RPMI7951 (cell line): ENCODE data around the gene DNASE1L3. TPM values are rescaled to one million over a fixed set of nuclear protein-coding genes. Genes with fewer than 3 reads are reported as not detected.
"Not testable (repeated sequence)": the region's sequence is repeated elsewhere in the genome, so short reads cannot be mapped to it uniquely, and the experiment has no call there.

Experiments used
- DNase-seq: peaks from one replicate; pipeline ENCODE4 v3.0.0-alpha.2; 2012; ENCODE audit warnings: low read depth
- total RNA-seq: library from RNA; depleted of rRNA; stranded (reverse); fragments of >200 nt; shearing (Covaris generic); gene quantifications from 2 replicates; pipeline ENCODE4 v1.2.3, GENCODE V29; 2014; rRNA removed

The DNASE1L3 gene, protein sequence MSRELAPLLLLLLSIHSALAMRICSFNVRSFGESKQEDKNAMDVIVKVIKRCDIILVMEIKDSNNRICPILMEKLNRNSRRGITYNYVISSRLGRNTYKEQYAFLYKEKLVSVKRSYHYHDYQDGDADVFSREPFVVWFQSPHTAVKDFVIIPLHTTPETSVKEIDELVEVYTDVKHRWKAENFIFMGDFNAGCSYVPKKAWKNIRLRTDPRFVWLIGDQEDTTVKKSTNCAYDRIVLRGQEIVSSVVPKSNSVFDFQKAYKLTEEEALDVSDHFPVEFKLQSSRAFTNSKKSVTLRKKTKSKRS
- total RNA-seq, result not detected in 2 replicates

DNA sequence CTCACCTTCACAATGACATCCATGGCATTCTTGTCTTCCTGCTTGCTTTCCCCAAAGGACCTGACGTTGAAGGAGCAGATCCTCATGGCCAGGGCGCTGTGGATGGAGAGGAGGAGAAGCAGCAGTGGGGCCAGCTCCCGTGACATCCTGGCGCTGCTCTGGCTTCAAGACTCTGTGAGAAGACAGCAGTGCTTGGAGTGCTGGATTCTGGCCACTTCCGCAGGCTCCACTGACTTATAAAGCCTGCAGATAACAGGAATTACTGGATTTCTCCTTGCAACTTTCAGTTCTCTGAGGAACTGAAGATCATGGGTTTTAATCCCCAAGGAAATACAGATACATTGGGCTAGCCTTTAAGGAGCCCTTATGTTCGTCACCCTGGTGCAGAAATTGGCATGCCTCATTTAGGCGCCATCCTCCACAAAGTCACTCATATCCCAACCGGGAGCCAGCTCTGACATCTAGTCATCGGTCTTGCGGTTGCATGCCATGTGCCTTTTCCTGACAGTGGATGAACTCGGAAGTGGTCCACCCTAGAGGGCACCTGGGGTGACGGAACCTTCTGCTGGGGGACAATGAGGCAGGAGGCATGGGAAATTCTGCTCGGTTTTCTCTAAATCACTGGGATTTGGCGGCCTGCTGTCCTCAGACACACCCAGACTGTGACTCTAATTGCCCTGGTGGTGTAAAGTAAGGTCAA lies at the start of gene DNASE1L3:
DNASE1L3 (minus strand) TSS at position 212 of the 700 bp plus-strand sequence; CDS start at position 146, 66 bp downstream.
- no peak for DNase-seq

DNA sequence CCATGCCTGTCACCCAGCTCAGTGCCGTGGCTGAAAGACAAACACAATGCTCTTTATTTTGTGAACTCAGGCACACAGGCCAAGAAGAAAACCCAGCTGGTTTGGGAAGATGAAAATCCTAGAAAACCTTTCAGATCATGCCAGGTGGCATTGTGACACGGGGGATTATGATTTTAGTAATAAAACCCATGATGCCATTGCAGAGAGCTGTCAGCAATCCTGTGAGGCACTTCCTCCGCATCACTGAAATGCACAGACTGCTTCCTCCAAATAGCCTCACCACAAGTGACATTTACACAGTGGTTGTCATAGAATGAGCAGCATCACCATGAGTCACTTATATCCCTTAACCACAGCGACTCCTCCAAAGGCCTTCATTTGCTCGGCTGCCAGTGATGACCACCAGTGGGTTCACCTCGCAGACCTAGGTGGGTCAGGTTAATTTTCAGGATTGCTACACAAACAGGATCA lies 49.5 kb upstream of the DNASE1L3 start:
- peak; percentile 90 for DNase-seq

DNA sequence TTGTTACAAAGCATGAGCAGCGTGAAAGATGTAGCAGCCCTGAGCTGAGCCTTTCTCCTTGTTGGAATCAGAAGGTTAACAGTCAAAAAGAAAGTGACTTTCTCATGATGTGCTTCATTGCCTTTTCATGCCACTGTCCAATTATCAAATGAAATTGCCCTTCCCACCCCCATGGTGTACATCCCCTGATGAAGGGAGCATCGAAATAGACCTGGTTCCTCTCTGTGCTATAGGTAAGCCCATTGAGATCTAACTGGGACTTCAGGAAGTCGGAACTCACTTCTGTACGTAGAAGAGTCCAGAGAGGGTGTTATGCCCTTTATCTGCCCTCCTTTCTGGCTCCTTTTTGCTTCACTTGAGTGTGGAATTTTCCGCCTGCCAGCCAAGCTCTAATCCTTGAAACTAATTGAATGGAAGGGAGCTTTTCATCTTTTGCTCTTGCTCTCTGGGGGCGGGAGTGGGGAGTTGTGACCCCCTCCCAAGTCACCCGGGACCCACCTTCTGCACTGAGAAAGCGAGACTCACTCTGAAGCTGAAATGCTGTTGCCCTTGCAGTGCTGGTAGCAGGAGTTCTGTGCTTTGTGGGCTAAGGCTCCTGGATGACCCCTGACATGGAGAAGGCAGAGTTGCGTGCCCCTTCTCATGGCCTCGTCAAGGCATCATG lies 47.8 kb upstream of the DNASE1L3 start:
- DNase-seq, result no peak

DNA sequence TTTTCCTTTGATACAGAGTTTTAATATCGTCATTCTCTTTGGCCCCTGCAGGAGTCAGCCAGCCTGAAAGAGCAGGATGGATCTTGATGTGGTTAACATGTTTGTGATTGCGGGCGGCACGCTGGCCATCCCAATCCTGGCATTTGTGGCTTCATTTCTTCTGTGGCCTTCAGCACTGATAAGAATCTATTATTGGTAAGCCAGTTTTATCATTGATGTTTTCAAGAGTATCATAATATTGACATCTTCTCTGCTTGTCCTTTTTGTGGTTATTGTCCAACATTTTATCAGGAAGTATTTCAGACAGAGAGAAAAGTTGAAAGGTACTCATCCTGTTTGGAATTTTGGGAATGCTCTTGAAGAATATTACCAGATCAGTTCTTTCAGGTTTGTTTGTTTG lies 45.7 kb upstream of the DNASE1L3 start:
- no peak for DNase-seq

DNA sequence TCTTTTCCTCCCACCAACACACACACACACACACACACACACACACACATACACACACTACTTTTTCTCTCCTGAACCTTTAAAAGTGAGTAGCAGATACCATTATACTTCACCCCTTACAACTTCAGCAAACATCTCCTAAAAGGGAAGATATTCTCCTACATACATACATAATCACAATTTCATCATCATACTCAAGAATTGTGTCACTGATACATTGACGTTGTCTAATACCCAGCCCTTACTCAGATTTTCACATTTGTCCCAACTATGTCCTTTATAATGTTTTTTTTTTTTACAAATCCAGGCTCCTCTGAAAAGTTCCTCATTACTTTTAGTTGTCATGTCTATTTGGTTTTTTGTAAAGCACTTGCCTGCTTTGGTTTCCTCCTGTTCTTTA lies 45.3 kb upstream of the DNASE1L3 start:
- no peak for DNase-seq

DNA sequence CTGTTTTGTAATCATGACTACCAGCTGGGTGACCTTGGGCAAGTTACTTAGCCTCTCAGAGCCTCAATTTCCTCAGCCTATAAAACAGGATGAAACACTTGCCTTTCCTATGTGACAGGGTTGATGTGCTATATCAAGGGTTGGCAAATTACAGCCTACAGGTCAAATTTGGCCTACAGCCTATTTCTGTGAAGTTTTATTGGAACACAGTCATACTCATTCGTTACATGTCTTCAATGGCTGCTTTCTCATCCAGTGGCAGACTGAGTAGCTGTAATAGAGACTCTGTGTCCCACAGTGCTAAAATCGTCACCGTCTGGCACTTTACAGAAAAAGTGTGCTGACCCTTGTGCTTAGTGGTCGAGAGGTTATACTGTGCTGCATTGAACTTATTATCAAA lies 43.4 kb upstream of the DNASE1L3 start:
- DNase-seq, result no peak

DNA sequence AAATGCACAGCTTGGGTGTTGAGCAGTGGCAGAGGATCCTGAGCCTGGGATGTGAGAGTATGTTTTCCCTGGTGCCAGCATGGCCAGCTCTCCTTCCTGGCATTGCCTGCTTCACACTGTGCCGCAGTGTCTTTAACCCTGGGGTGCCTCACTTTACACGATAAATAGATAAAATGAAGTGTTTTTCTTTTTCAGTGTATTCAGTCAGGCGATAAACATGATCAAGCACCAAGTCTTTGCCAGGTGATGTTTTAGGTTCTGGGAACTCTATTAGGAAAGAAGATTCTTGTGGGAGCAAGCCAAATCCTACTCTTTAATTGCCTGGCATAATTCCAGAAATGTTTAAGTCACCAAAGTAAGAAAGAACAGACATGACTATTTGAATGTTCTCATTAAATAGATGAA lies 40.9 kb upstream of the DNASE1L3 start:
- DNase-seq, result no peak

DNA sequence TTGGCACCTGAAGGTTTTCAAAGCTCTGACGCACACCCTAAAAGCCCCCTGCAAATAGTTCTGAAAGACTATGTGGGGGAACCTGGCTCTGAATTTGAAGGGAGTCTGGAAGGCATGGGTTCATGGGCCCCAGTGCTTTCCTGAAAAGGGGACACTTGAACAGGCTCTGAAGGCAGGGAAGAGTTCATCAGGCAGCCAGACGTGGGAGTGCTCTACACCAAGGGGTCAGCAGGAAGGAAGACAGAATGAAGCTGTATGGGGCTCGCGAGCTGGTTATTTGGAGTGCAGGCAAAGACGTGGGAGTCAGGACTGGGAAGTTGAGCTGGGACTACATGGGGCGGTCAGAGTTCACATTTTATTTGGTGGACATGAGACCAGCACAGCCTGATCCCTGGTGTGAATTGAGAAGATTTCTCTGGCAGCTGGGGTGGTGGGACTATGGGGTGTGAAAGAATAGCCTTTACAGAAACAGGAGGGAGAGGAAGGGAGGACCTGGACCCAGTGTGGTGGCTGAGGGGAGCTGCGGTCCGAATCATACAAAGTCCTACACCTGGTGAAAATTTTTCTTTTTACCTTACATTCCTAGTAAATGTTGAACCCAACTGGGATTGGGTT lies 39.4 kb upstream of the DNASE1L3 start:
- DNase-seq, result no peak

DNA sequence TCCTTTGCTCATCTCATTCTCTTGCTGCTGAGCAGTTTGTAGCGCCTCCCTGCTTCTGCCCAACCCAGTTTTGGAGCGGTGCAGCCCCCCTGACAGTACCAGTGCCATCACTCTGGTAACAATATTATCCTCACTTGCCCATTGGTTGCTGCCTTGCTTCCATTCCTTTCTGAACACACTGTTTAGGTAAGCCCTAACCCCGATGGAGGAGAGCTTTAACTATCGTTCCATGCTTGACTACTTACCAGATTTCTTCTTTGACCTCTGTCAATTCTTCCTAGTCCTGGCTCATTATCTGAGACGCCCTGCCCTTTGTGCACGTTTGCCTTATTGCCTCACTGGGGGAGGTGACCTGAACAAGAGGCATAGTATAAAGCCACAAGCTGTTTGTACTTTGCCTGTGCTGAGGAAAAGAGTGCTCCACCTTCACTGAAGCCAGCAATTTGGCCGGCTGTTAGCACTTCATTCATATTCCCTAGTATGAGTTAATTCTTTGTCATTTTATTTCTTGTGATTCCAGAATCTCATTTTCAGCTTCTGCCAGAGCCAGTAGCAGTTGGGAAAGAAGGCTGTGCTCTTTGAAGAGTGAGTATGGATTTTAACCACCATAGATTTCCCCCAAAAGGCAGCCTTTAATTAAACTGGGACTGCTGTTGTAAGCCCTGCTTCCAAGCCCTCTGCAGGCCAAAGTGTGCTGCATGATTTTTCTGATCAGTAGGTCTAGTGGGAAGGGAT lies 38.8 kb upstream of the DNASE1L3 start:
- DNase-seq, result no peak

DNA sequence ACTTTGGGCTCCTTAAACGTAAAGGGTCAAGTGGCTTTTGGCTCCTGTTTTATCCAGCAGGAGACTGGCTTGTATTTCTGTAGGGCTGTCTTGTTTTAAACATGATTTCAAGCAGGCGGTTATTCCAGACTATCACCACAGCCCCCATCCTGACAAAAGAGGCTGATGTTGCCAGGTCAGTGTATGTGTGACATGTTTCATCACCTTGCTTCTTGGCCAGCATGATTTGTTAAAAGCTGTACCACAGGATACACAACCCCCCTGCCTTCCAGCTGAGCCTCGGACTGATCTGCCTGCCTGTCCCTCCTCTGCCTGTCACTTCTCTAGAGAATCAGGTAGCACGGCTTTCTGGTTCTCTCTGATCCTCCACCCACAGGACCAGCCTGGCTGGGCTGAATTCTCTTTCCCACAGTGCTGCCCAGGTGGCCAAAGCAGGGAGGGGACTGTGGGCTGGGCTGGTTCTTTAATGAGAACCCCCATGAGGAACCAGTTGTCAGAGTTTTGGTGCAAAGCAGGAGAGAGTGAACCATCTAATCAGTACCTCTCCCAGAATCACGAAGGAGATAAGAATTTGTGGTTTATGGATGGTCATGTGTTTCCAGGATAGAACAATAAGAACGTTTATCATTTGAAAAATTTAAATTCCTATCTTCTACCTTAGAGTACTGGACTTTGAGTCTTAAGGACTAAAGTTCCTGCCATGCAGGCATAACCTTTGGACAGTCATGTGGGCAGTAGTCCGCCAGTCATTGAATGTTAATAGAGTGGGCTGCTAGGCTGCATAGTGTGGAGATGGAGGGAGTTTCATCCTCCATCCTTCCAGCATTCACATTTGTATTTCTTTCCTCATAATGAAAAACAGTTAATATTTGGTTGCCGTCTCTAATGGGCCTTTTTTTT lies 35.6 kb upstream of the DNASE1L3 start:
- no peak for DNase-seq

DNA sequence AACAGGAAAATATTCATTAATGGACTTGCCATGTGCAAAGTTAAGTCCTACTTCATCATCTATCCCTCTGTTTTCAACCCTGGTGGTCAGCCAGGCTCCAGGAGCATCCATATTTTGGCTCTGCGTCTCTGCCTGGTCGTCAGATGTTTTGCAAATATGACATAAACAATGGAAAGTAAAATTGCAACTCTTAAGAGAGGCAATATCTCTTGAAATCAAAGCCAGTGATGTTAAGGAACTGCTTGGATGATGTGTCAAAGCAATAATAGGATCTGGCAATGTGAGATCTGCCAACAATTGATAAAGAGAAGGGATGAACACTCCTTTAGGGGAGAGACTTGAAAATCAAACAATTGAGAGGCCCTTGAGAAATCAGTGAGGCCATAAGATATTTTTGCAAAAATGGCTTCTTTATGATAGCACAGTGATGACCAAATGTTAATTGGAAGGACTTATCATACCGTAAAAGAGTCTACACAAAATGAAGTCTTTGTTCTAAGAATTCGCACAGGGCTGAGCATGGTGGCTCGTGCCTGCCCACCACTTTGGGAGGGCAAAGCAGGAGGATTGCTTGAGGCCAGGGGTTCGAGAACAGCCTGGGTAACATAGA lies 33.3 kb upstream of the DNASE1L3 start:
- DNase-seq, result no peak

DNA sequence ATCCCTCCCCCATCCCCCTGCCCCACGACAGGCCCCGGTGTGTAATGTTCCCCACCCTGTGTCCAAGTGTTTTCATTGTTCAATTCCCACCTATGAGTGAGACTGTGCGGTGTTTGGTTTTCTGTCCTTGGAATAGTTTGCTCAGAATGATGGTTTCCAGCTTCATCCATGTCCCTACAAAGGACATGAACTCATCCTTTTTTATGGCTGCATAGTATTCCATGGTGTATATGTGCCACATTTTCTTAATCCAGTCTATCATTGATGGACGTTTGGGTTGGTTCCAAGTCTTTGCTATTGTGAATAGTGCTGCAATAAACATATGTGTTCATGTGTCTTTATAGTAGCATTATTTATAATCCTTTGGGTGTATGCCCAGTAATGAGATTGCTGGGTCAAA lies 32.1 kb upstream of the DNASE1L3 start:
- not testable (repeated sequence) for DNase-seq

DNA sequence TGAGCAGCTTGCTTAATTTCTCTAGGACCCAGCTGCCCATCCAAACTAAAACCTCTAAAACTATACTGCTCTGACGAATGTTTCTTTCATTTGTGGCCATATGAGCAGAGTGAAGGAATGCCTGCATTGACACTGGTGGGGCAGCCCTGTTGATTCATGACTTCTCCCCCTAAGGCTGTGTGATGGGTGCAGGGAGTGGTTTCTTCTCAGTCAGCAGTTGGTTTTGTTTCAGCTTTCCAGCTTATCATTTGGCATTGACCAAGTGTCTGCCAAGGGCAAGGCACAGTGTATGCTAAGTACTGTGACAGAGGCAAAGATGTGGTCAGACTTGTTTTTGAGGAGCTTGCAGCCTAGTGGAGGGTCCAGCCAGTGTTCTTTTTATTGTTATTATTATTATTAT lies 31.6 kb upstream of the DNASE1L3 start:
- peak; percentile 90 for DNase-seq

DNA sequence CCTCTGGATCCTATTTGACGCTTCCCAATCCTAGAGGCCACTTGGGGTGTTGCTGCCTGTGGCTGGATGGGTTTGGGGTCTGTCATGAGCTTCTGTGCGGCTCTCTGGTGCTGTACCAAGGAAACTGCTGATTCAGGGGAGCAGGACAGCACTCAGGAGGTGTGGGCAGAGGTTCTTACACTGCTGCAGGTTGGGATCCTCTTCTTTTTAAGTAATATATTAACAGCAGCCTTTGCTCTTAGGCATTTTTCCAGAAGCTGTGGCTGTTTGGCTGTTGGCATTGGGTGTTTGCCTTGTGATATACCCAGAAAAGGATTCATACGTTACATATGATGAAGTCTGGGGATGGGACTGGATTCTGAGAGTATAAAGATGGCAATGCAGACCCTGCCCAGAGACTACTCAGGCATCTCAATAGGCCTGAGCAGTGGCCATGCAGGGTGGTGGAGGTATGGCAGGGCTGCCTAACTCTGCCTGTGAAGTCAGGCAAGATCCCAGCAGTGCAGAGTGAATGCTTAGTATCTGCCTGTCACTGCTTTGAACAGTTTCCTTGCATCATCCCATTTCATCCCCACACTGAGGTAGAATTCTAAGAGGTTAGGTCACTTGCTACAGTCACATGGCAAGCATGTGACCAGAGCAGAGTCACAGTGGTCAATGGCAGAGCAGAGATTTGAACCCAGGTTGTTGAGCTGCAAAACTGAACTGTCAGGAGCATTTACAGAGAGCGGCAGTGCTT lies 30.7 kb upstream of the DNASE1L3 start:
- DNase-seq, result no peak

DNA sequence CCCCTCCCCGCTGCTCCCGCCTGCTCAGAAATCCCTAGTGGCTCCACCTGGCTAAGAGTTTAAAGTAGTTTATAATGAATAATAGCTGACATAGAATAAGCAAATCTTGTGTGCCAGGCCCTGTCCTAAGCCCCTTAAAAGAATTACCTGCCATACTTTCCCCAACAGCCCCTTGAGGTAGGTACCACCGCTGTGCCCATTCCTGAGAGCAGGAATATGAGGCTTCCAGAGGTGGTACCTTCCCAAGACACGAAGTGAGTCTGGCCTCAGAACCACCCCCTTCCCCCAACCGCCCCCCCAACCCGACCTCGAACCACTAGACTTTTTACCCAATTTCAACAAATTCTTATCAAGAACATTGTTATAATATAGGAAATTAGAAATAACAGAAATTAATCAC lies 28.1 kb upstream of the DNASE1L3 start:
- DNase-seq, result no peak

DNA sequence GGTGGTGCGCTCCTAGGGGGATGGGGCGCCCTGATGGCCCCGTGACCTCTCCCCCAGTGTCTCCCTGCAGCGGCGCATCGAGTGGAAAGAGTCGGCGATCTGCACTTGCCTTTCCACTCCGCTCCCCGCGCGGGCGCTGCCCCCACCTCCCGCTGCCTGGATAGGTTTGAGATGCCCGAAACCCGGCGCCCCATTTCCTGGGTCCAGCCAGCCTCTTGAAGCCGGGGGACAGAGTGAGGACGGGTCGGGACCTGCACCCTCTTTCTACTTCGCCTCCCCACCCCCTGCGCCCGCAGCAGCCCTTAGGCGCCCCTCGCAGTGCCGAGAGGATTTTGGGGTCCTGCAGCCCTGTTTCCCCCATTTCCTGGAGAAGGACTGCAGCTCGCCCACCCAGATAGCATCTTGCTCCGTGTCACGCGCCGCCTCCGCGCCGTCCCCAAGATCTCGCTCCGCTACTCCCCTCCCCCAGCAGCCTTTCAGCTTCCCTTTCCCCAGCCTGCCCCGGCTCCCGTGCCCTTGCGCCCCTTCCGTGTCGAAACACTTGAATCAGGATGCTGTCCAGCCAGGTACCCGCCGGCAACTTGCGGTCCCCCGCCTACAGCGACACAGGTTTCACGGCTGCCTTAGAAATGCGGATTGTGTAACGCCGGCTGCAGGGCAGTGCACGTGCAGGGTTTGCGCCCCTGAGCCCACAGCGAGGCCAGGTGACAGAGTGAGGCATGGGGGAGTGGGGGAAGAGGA lies 27.3 kb upstream of the DNASE1L3 start:
- DNase-seq, result peak; percentile 24

DNA sequence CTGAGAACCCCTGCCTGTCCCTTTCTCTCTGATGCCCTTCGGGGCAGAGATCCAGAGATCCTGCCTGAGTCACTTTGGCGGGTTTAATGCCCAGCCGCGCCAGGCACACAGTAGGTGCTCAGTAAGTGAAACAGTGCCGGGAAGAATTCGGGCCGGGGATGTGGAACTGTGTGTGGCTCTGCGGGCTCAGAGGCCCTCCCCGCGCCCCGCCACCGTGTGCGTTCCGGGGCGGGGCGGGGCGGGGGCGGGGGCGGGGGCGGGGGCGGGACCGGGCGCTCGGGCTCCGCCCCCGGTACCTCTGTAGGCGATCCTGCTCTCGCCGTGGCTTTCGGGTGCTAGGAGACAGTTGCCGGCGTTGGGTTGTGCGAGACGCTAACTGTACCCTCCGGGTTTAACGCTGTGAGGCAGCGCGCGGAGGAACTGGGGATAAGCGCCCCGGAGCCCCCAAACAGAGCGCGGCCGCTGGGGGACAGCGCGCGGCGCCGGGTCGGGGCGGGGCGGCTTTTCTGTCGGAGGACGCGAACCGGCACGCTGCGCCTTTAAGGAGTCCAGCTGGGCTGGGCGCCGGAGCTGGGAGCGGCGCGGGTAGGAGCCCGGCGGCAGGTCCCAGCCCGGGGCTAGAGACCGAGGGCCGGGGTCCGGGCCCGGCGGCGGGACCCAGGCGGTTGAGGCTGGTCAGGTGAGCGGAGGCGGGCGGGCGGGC lies 26.6 kb upstream of the DNASE1L3 start, which contains the start of gene ABHD6:
ABHD6 (plus strand) TSS at position 555 of the 703 bp plus-strand sequence. CDS start 18,795 bp downstream, outside the sequence.
- DNase-seq, result peak; percentile 77
